Activated B cell treated with CpG ODN at 0.5 μM for 24 hours (primary cell): ENCODE data around the gene PTGES3. TPM values are rescaled to one million over a fixed set of nuclear protein-coding genes. Genes with fewer than 3 reads are reported as not detected.

Experiments
- ATAC-seq: fragments of 200-7000 bp; cut with Tn5 transposase; one replicate; pipeline ENCODE4 v1.10.0; 2021; ENCODE audit warnings: low read depth, mild to moderate bottlenecking, moderate library complexity
- CTCF ChIA-PET: fragments of 350-600 bp; sonication (Branson Sonifier 250); formaldehyde crosslinking; loops from one replicate; lab custom pipeline; 2021; ENCODE audit warnings: antibody characterized with exemption; lab: Charles Lee
- POLR2A ChIA-PET: fragments of 350-600 bp; sonication (Branson Sonifier 250); formaldehyde crosslinking; loops from one replicate; lab custom pipeline; 2021; ENCODE audit warnings: antibody characterized with exemption; lab: Charles Lee
- DNase-seq: peaks from one replicate; pipeline ENCODE4 v3.0.0; 2022
- H3K27ac Mint-ChIP-seq: one replicate; pipeline ENCODE4 v1.8.0; 2020; ENCODE audit warnings: mixed read lengths
- H3K27me3 Mint-ChIP-seq: one replicate; pipeline ENCODE4 v1.8.0; 2021; ENCODE audit warnings: mixed read lengths
- H3K36me3 Mint-ChIP-seq: one replicate; pipeline ENCODE4 v1.8.0; 2021; ENCODE audit warnings: low read depth, mixed read lengths
- H3K4me1 Mint-ChIP-seq: one replicate; pipeline ENCODE4 v1.8.0; 2021; ENCODE audit warnings: mixed read lengths
- H3K4me3 Mint-ChIP-seq: one replicate; pipeline ENCODE4 v1.8.0; 2020; ENCODE audit warnings: mild to moderate bottlenecking, mixed read lengths
- H3K9me3 Mint-ChIP-seq: one replicate; pipeline ENCODE4 v1.8.0; 2020; ENCODE audit warnings: mixed read lengths
- intact Hi-C: fragments of 100-400 bp; cut with micrococcal nuclease; formaldehyde crosslinking; loops from one replicate; pipeline ENCODE4 v1.15.1; 2024
- total RNA-seq: library from RNA; stranded (reverse); gene quantifications from 2 replicates; pipeline ENCODE4 v1.2.3, GENCODE V29; 2022
- TF ChIP-seq, protein P1 (sequence below): fragments of 200-600 bp; IDR thresholded peaks from one replicate; pipeline ENCODE4 v1.8.0; 2022; ENCODE audit warnings: antibody characterized with exemption, mild to moderate bottlenecking

The PTGES3 gene
- total RNA-seq, 1 donor from 2014 or later = 183 TPM

- TF ChIP-seq, protein P1, sequence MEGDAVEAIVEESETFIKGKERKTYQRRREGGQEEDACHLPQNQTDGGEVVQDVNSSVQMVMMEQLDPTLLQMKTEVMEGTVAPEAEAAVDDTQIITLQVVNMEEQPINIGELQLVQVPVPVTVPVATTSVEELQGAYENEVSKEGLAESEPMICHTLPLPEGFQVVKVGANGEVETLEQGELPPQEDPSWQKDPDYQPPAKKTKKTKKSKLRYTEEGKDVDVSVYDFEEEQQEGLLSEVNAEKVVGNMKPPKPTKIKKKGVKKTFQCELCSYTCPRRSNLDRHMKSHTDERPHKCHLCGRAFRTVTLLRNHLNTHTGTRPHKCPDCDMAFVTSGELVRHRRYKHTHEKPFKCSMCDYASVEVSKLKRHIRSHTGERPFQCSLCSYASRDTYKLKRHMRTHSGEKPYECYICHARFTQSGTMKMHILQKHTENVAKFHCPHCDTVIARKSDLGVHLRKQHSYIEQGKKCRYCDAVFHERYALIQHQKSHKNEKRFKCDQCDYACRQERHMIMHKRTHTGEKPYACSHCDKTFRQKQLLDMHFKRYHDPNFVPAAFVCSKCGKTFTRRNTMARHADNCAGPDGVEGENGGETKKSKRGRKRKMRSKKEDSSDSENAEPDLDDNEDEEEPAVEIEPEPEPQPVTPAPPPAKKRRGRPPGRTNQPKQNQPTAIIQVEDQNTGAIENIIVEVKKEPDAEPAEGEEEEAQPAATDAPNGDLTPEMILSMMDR = no peak
- CTCF ChIA-PET = interaction anchor here (1.6 kb wide), 1 partner anchor 41 kb away, joined by 3 read pairs; no protein-coding TSS in a partner anchor
- Mint-ChIP-seq H3K27ac (peak overlapping the region; percentile 42), H3K4me3 (no peak overlapping the region), H3K36me3 (peaks cover 49% of the 10 kb centered on the region), H3K27me3 (no peaks in the 10 kb centered on the region), H3K4me1 (peaks cover 53% of the 10 kb centered on the region), H3K9me3 (no peaks in the 10 kb centered on the region)
- no peak for DNase-seq
- intact Hi-C loops = no loop called here
- POLR2A ChIA-PET = interaction anchor here (0.5 to 3.4 kb wide), 4 partner anchors 10 to 299 kb away, joined by 3 to 19 read pairs (median 3); partner anchors contain the start of genes NACA and PTGES3
- ATAC-seq = no peak
Measured at GRCh38 chr12:56677680-56678079, 10.4 kb downstream of the PTGES3 start.

DNA sequence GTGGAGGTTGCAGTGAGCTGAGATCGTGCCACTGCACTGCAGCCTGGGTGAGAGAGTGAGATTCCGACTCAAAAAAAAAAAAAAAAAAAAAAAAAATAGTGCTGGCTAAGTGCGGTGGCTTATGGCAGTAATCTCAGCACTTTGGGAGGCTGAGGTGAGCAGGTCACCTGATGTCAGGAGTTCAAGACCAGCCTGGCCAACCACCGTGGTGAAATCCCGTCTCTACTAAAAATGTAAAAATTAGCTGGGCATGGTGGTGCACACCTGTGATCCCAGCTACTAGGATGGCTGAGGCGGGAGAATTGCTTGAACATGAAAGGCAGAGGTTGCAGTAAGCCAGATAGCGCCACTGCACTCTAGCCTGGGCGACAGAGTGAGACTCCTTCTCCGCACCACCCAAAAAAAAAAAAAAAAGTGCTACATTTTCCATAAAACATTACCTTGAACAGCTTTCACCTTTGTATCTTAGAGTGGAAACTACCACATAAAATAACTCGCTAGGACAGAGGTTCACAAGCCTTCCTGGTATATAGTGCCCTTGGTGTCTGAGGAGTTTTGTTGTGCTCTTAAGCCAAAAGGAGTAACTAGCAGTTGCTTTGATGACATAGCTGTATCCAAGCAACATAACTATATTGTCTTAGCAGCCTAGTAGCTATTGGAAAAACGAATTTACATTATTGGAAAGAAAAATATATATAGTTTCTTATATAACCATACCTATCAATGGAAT lies 11.1 kb downstream of the PTGES3 start:
- TF ChIP-seq, protein P1 = no peak
- POLR2A ChIA-PET = interaction anchor here (0.5 to 3.4 kb wide), 5 partner anchors 11 to 298 kb away, joined by 3 to 19 read pairs (median 3); partner anchors contain the start of genes NACA and PTGES3
- H3K9me3 Mint-ChIP-seq = no peaks in the 10 kb centered on the region
- CTCF ChIA-PET = interaction anchor here (1.6 kb wide), 1 partner anchor 40 kb away, joined by 3 read pairs; no protein-coding TSS in a partner anchor
- DNase-seq (no peak), ATAC-seq (no peak)
- H3K27ac Mint-ChIP-seq = no peak overlapping the region
- H3K4me1 Mint-ChIP-seq = peaks cover 46% of the 10 kb centered on the region
- peaks cover 53% of the 10 kb centered on the region for H3K36me3 Mint-ChIP-seq
- intact Hi-C loops = no loop called here
- H3K4me3 Mint-ChIP-seq = no peak overlapping the region
- no peaks in the 10 kb centered on the region for H3K27me3 Mint-ChIP-seq

DNA sequence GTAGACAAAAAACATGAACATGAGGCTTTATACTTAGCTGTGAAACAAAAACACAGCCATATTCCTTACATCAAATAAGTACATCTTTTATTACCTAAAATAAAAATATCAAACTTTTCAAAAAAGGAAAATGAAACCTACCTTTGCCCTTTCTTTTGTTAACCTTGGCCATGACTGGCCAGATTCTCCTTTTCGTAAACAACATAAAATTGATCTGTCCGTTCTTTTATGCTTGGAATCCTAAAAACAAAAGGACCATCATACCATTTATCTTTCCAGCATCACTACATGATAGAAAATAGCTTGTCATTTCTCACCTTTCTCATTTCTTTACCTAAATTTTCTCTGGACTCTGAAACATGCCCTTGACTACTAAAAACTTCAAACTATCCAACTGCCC lies 16.5 kb downstream of the PTGES3 start:
- CTCF ChIA-PET = no interaction called here
- intact Hi-C loops = no loop called here
- TF ChIP-seq, protein P1 = no peak
- Mint-ChIP-seq H3K27ac (no peak overlapping the region), H3K4me1 (peaks cover 19% of the 10 kb centered on the region), H3K9me3 (no peaks in the 10 kb centered on the region), H3K36me3 (peaks cover 65% of the 10 kb centered on the region), H3K4me3 (no peak overlapping the region), H3K27me3 (no peaks in the 10 kb centered on the region)
- POLR2A ChIA-PET = interaction anchor here (0.6 to 1.9 kb wide), 4 partner anchors 13 to 42 kb away, joined by 3 to 6 read pairs (median 3); partner anchors contain the start of gene PTGES3
- ATAC-seq = no peak
- DNase-seq = no peak

- TF ChIP-seq, protein P1 = no peak
- Mint-ChIP-seq H3K4me3 (no peak overlapping the region), H3K4me1 (peaks cover 16% of the 10 kb centered on the region), H3K36me3 (peaks cover 68% of the 10 kb centered on the region), H3K9me3 (no peaks in the 10 kb centered on the region), H3K27me3 (no peaks in the 10 kb centered on the region), H3K27ac (no peak overlapping the region)
- ChIA-PET CTCF (interaction anchor here (1.2 kb wide), 1 partner anchor 34 kb away, joined by 4 read pairs; no protein-coding TSS in a partner anchor), POLR2A (interaction anchor here (0.6 to 1.9 kb wide), 5 partner anchors 14 to 41 kb away, joined by 3 to 6 read pairs (median 3); partner anchors contain the start of genes ATP5F1B and PTGES3)
- intact Hi-C loops = no loop called here
- DNase-seq (no peak), ATAC-seq (no peak)
Measured at GRCh38 chr12:56670836-56671235, 17.2 kb downstream of the PTGES3 start.

GRCh38 chr12:56668197-56668457 lies 20.0 kb downstream of the PTGES3 start:
- ChIA-PET POLR2A (interaction anchor here (1.5 kb wide), 1 partner anchor 9 kb away, joined by 5 read pairs; no protein-coding TSS in a partner anchor), CTCF (no interaction called here)
- peaks cover 85% of the 10 kb centered on the region for H3K36me3 Mint-ChIP-seq
- ATAC-seq (no peak), DNase-seq (no peak)
- intact Hi-C loops = no loop called here
- TF ChIP-seq, protein P1 = no peak
- no peak overlapping the region for H3K4me3 Mint-ChIP-seq
- no peaks in the 10 kb centered on the region for H3K9me3 Mint-ChIP-seq
- no peaks in the 10 kb centered on the region for H3K27me3 Mint-ChIP-seq
- H3K4me1 Mint-ChIP-seq = peaks cover 6% of the 10 kb centered on the region
- no peak overlapping the region for H3K27ac Mint-ChIP-seq
